Prostate gland (tissue), 2 donors: ENCODE results near the gene RHBDF2. TPM values are rescaled to one million over a fixed set of nuclear protein-coding genes. Genes with fewer than 3 reads are reported as not detected.
A peak's percentile ranks its signal among the peaks of the same experiment; 100 is the strongest.

ENCODE experiments used
- DNase-seq: peaks from one replicate; pipeline ENCODE4 v3.0.0-alpha.2; 2019; ENCODE audit warnings: low spot score
- H3K27ac ChIP-seq, 2 donors: fragments of 200-600 bp; sonication (generic); 2 replicates each; pipeline ENCODE4 v1.5.1; 2017 to 2019
- H3K27me3 ChIP-seq: fragments of 200-600 bp; sonication (generic); replicated peaks from 2 replicates; pipeline ENCODE4 v1.5.1; 2019; ENCODE audit not compliant: insufficient read depth
- H3K36me3 ChIP-seq, 2 donors: fragments of 200-600 bp; sonication (generic); 1 replicate in 1 of 2; 2 replicates in 1 of 2; pipeline versions ENCODE4 v1.5.1 to v1.8.1; 2017 to 2019
- H3K4me1 ChIP-seq: fragments of 200-600 bp; sonication (generic); replicated peaks from 2 replicates; pipeline ENCODE4 v1.5.1; 2019
- H3K4me3 ChIP-seq, 2 donors: fragments of 200-600 bp; sonication (generic); 2 replicates each; pipeline ENCODE4 v1.5.1; 2017 to 2019
- H3K9me3 ChIP-seq: fragments of 200-600 bp; sonication (generic); 2 replicates; pipeline ENCODE4 v1.5.1; 2017
- CTCF ChIP-seq, 4 experiments: fragments of 200-600 bp in 2 of 4; fragments of 450-650 bp in 2 of 4; sonication (generic) in 2 of 4; IDR thresholded peaks; 1 replicate in 3 of 4; 2 replicates in 1 of 4; pipeline ENCODE4 v1.5.1; 2016 to 2019; ENCODE audit warnings: antibody characterized with exemption in 4 of 4, mild to moderate bottlenecking in 2 of 4, moderate library complexity in 2 of 4
- POLR2A ChIP-seq: fragments of 450-650 bp; IDR thresholded peaks from one replicate; pipeline ENCODE4 v1.6.1; 2016; ENCODE audit warnings: antibody characterized with exemption, mild to moderate bottlenecking
- POLR2AphosphoS5 ChIP-seq: sonication (generic); formaldehyde crosslinking; IDR thresholded peaks from one replicate; pipeline ENCODE4 v1.6.1; 2017; ENCODE audit warnings: antibody characterized with exemption
- WGBS: methylation state at CpG from one replicate; pipeline ENCODE4 v1.1.5; 2018; 5-methylcytosine and 5-hydroxymethylcytosine counted together
- intact Hi-C: fragments of 100-400 bp; cut with DNase I; formaldehyde crosslinking; loops from one replicate; pipeline ENCODE4 v1.14.2; 2022
- total RNA-seq, 2 donors: library from RNA; depleted of rRNA; stranded (reverse); fragments of >200 nt; gene quantifications; one replicate each; pipeline ENCODE4 v1.1.0, GENCODE V29; 2016

The RHBDF2 gene
- total RNA-seq, 2 donors from 2014 or later = 29.9 to 31.1 TPM

DNA sequence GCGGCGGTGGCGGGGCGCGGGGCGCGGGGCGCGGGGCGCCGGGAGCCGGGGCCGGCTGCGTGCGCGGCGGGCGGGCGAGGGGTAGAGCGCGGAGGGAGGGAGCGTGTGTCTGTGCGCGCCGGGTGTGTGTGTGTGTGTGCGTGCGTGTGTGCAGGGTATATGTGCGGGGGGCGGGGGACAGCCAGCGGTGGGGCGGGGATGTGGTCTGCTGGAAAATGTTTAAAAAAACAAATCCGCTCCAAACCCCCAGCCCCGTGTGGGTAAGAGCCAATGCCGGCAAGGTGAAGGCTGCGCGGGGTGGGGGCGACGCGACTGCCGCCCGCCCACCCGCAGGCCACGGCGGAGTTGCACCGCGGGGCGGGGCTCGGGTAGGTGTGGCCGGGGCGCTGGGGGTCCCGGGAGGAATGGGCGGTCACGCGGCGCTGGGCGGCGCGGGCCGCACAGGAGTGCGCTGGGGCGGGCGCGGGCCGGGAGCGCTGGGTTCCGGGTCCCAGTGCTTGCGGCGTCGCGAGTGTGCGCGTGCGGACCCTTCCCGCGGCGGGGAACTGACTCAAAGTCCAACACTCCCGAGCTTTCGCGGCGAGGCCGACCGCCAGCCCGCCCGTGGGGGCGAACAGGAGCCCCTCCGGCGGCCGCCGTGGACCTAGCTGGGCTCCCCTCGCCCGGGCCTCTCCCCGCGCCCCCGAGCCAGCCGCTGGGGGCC is 36.5 kb upstream of the RHBDF2 start, which contains the start of gene CYGB:
CYGB (minus strand) TSS at position 132 of the 703 bp plus-strand sequence. CDS start 167 bp downstream, outside the sequence.
- H3K4me1 ChIP-seq = peaks cover 4% of the 10 kb centered on the region

DNA sequence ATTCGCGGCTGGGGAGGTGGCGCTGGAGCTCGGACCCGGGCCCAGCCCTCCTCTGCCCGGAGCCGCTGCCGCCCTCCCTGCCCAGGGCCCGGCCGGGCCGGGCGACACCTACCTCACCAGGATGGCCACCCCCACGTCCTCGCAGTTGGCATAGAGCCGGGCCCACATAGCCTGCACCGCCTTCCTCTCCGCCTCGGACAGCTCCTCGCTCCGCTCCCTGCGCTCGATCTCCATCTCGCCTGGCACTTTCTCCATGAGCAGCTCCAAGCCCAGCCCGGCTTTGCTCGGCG is 36.0 kb upstream of the RHBDF2 start:
- peak overlapping the region; percentile 27 to 32 for H3K4me3 ChIP-seq
- H3K27ac ChIP-seq = peak overlapping the region; percentile 36 to 52
- peaks cover 4% of the 10 kb centered on the region for H3K4me1 ChIP-seq
- peaks cover 3% of the 10 kb centered on the region for H3K27me3 ChIP-seq
- no peak for DNase-seq
- TF ChIP-seq POLR2AphosphoS5 (no peak), POLR2A (no peak), CTCF (IDR thresholded peaks at IDR 0.05) (no peak)
- no peaks in the 10 kb centered on the region for H3K9me3 ChIP-seq
- no peaks in the 10 kb centered on the region for H3K36me3 ChIP-seq
- WGBS = under 1% methylated on average over 26 of the region's 26 CpGs
- intact Hi-C loops = no loop called here

More for the DNA sequence above, 36.5 kb upstream of the RHBDF2 start, which contains the start of gene CYGB:
- intact Hi-C loops = no loop called here
- Histone ChIP-seq H3K27ac (peak within 1 kb of the TSS; percentile 45 to 52), H3K36me3 (no peaks in the 10 kb centered on the region), H3K9me3 (no peaks in the 10 kb centered on the region), H3K27me3 (peaks cover 3% of the 10 kb centered on the region), H3K4me3 (peak within 1 kb of the TSS; percentile 27 to 32)
- 3% methylated on average over 74 of the region's 95 CpGs for WGBS
- no peak for DNase-seq
- TF ChIP-seq POLR2A (no peak), POLR2AphosphoS5 (no peak), CTCF (IDR thresholded peaks at IDR 0.05) (no peak)

DNA sequence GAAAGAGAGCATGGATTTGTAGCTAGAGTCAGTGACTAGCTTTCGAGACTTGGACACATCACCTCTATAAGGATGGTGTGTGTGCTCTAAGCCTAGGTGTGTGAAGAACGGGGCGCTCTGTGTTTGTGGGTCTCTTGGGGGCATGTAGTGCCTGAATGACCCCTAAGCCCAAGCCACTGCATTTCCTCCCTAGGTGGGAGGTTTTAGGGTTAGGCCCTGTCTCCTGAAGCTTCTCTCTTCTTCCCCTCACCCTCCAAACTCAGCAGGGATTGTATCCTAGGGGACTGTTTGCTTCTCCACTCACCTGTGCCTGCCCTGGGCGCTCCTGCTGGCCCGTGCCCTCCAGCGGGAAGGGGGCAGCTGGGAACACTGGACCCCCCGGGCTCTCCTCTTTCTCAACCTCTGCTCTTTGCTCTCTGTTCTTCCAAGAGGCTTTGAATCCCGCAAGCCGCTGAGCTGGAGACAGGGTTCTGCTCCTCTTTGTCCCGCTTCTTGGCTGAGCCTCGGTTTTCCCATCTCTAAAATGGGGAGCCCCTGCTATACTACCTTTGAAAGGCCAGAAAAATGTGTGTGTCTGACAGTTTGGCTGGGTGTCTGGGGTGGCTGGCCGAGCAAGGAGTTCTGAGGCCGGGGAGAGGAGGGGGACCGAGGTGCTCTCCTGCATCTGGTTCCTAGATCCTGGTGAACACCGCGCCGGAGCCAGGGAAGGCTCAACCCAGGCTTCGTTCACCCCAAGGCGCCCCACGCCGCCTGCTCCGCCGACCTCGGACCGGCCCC is 35.5 kb upstream of the RHBDF2 start:
- H3K9me3 ChIP-seq = no peaks in the 10 kb centered on the region
- intact Hi-C loops = no loop called here
- peak overlapping the region; percentile 36 to 52 for H3K27ac ChIP-seq
- 61% methylated on average over 25 of the region's 25 CpGs for WGBS
- TF ChIP-seq POLR2A (no peak), CTCF (IDR thresholded peaks at IDR 0.05) (no peak), POLR2AphosphoS5 (no peak)
- H3K4me3 ChIP-seq = peak overlapping the region; percentile 27 to 32
- H3K27me3 ChIP-seq = peaks cover 3% of the 10 kb centered on the region
- H3K4me1 ChIP-seq = peaks cover 4% of the 10 kb centered on the region
- no peak for DNase-seq
- no peaks in the 10 kb centered on the region for H3K36me3 ChIP-seq

- no peak for DNase-seq
- Histone ChIP-seq H3K27me3 (peaks cover 3% of the 10 kb centered on the region), H3K36me3 (no peaks in the 10 kb centered on the region), H3K4me1 (peaks cover 4% of the 10 kb centered on the region), H3K27ac (no peak overlapping the region), H3K9me3 (no peaks in the 10 kb centered on the region), H3K4me3 (no peak overlapping the region)
- intact Hi-C loops = no loop called here
- TF ChIP-seq CTCF (IDR thresholded peaks at IDR 0.05) (no peak), POLR2AphosphoS5 (no peak), POLR2A (no peak)
- WGBS = 88% methylated on average over 12 of the region's 19 CpGs
Observed at GRCh38 chr17:76535788-76536510, 34.7 kb upstream of the RHBDF2 start.
